Liver (tissue), 9 donors: Measurements from ENCODE around the gene DCX. TPM values are rescaled to one million over a fixed set of nuclear protein-coding genes. Genes with fewer than 3 reads are reported as not detected.

ENCODE experiments used
- DNase-seq: peaks from one replicate; pipeline ENCODE4 v3.0.0-alpha.2; 2017; ENCODE audit warnings: low spot score
- H3K27ac ChIP-seq, 2 donors: one replicate each; pipeline ENCODE4 v1.7.0; 2013; ENCODE audit warnings: inconsistent platforms in 2 of 2, low read length in 2 of 2, control low read depth in 1 of 2, low read depth in 1 of 2, mild to moderate bottlenecking in 1 of 2
- H3K27me3 ChIP-seq, 4 donors: one replicate each; pipeline versions ENCODE4 v1.6.1 to v1.7.0; 2013; ENCODE audit warnings: low read length in 3 of 4, inconsistent platforms in 1 of 4, mild to moderate bottlenecking in 1 of 4, moderate library complexity in 1 of 4; ENCODE audit not compliant: control insufficient read depth in 4 of 4, insufficient read depth in 4 of 4
- H3K36me3 ChIP-seq, 4 donors: one replicate each; pipeline versions ENCODE4 v1.6.1 to v1.7.0; 2013; ENCODE audit warnings: low read length in 3 of 4, mild to moderate bottlenecking in 3 of 4, low read depth in 1 of 4, moderate library complexity in 1 of 4; ENCODE audit not compliant: control insufficient read depth in 4 of 4, insufficient read depth in 3 of 4
- H3K4me1 ChIP-seq, 4 donors: one replicate each; pipeline versions ENCODE4 v1.6.1 to v1.7.0; 2013; ENCODE audit warnings: low read length in 3 of 4, mild to moderate bottlenecking in 3 of 4, moderate library complexity in 1 of 4; ENCODE audit not compliant: control insufficient read depth in 4 of 4, insufficient read depth in 4 of 4
- H3K4me3 ChIP-seq, 3 donors: one replicate each; pipeline versions ENCODE4 v1.6.1 to v1.7.0; 2013; ENCODE audit warnings: low read length in 3 of 3, control low read depth in 1 of 3, low read depth in 1 of 3, mild to moderate bottlenecking in 1 of 3
- H3K9ac ChIP-seq, 2 donors: one replicate each; pipeline ENCODE4 v1.7.0; 2013; ENCODE audit warnings: low read length in 2 of 2, mild to moderate bottlenecking in 2 of 2, moderate library complexity in 2 of 2, control low read depth in 1 of 2, low read depth in 1 of 2
- H3K9me3 ChIP-seq, 4 donors: one replicate each; pipeline versions ENCODE4 v1.6.1 to v1.7.0; 2013; ENCODE audit warnings: low read length in 3 of 4; ENCODE audit not compliant: control insufficient read depth in 4 of 4
- ATF3 ChIP-seq: IDR thresholded peaks from 2 replicates; pipeline ENCODE4 v1.6.1; 2016; ENCODE audit warnings: antibody characterized with exemption
- CTCF ChIP-seq: fragments of 150-350 bp; IDR thresholded peaks from 2 replicates; pipeline ENCODE4 v1.5.1; 2017; ENCODE audit warnings: improper control_type of control experiment, low read depth, low read length; ENCODE audit not compliant: missing input control
- FOXA1 ChIP-seq: IDR thresholded peaks from 2 replicates; pipeline ENCODE4 v1.6.1; 2016; ENCODE audit warnings: antibody characterized with exemption
- GABPA ChIP-seq, 2 donors: IDR thresholded peaks in 1 of 2; conservative IDR thresholded peaks in 1 of 2; 2 replicates each; pipeline ENCODE4 v1.6.1; 2016; ENCODE audit warnings: antibody characterized with exemption in 2 of 2, mild to moderate bottlenecking in 1 of 2, moderate library complexity in 1 of 2
- HNF4A ChIP-seq, 2 donors: conservative IDR thresholded peaks; 2 replicates each; pipeline ENCODE4 v1.6.1; 2016; ENCODE audit warnings: antibody characterized with exemption in 2 of 2, mild to moderate bottlenecking in 2 of 2
- HNF4G ChIP-seq: IDR thresholded peaks from 2 replicates; pipeline ENCODE4 v1.6.1; 2016; ENCODE audit warnings: antibody characterized with exemption
- MAX ChIP-seq: IDR thresholded peaks from 2 replicates; pipeline ENCODE4 v1.6.1; 2016; ENCODE audit warnings: antibody characterized with exemption
- NR2F2 ChIP-seq: IDR thresholded peaks from 2 replicates; pipeline ENCODE4 v1.6.1; 2016; ENCODE audit warnings: antibody characterized with exemption
- RAD21 ChIP-seq, 2 donors: IDR thresholded peaks; 2 replicates each; pipeline ENCODE4 v1.6.1; 2016; ENCODE audit warnings: antibody characterized with exemption in 2 of 2, mild to moderate bottlenecking in 2 of 2
- REST ChIP-seq: IDR thresholded peaks from 2 replicates; pipeline ENCODE4 v1.6.1; 2016; ENCODE audit warnings: antibody characterized with exemption, mild to moderate bottlenecking
- SP1 ChIP-seq: IDR thresholded peaks from 2 replicates; pipeline ENCODE4 v1.6.1; 2018; ENCODE audit warnings: antibody characterized with exemption, mild to moderate bottlenecking
- TAF1 ChIP-seq: conservative IDR thresholded peaks from 2 replicates; pipeline ENCODE4 v1.6.1; 2016; ENCODE audit warnings: antibody characterized with exemption, mild to moderate bottlenecking
- YY1 ChIP-seq: IDR thresholded peaks from 2 replicates; pipeline ENCODE4 v1.6.1; 2016; ENCODE audit warnings: antibody characterized with exemption, mild to moderate bottlenecking
- ZBTB33 ChIP-seq: IDR thresholded peaks from 2 replicates; pipeline ENCODE4 v1.6.1; 2016; ENCODE audit warnings: antibody characterized with exemption
- WGBS: extraction: QIAGEN DNeasy Blood & Tissue Kit; methylation state at CpG from one replicate; pipeline ENCODE4 v1.1.7; 2013; 5-methylcytosine and 5-hydroxymethylcytosine counted together
- polyA plus RNA-seq, 2 donors: library from polyadenylated mRNA; stranded (reverse) in 1 of 2; unstranded in 1 of 2; fragments of 200-250 nt in 1 of 2; fragments of >200 nt in 1 of 2; fragmentation: Nextera tagmentation in 1 of 2; extraction: Ambion mirVana in 1 of 2; gene quantifications; one replicate each; pipeline versions ENCODE4 v1.2.1 to v1.2.3, GENCODE V29; 2013 to 2015
- total RNA-seq, 2 donors: library from RNA; depleted of rRNA; stranded (reverse); fragments of >200 nt; gene quantifications; one replicate each; pipeline ENCODE4 v1.2.3, GENCODE V29; 2014
- donor health status: healthy.
- donor health status: healthy.
- donor health status: healthy.
- donor health status: healthy.
- donor health status: healthy.

DCX gene
- total and polyA plus RNA-seq, 4 donors: 0.01 TPM; not detected in 3

GRCh38 chrX:111365770-111366325 is 46.1 kb downstream of the DCX start:
- WGBS: 84% methylated on average over 2 of the region's 2 CpGs
- no peaks in the 10 kb centered on the region for H3K27me3 ChIP-seq
- TF ChIP-seq TAF1: no peak
- no peak for TF ChIP-seq FOXA1
- TF ChIP-seq SP1: no peak
- H3K36me3 ChIP-seq: no peaks in the 10 kb centered on the region
- H3K9ac ChIP-seq: no peak overlapping the region
- DNase-seq: no peak
- H3K4me1 ChIP-seq: no peaks in the 10 kb centered on the region
- H3K4me3 ChIP-seq: no peak overlapping the region
- H3K9me3 ChIP-seq: no peaks in the 10 kb centered on the region
- no peak overlapping the region for H3K27ac ChIP-seq

- 82% methylated on average over 3 of the region's 3 CpGs for WGBS
- no peaks in the 10 kb centered on the region for H3K27me3 ChIP-seq
- no peak overlapping the region for H3K27ac ChIP-seq
- no peak for TF ChIP-seq HNF4G
- no peak for TF ChIP-seq ZBTB33
- no peak for TF ChIP-seq HNF4A (conservative IDR thresholded peaks at IDR 0.05)
- no peaks in the 10 kb centered on the region for H3K4me1 ChIP-seq
- no peaks in the 10 kb centered on the region for H3K9me3 ChIP-seq
- no peaks in the 10 kb centered on the region for H3K36me3 ChIP-seq
- H3K4me3 ChIP-seq: no peak overlapping the region
- no peak for DNase-seq
- no peak overlapping the region for H3K9ac ChIP-seq
These were observed 48.3 kb downstream of the DCX start for GRCh38 chrX:111363741-111364140.

GRCh38 chrX:111361751-111362150 is 50.2 kb downstream of the DCX start:
- no peak overlapping the region for H3K4me3 ChIP-seq
- 60% methylated on average over 1 of the region's 1 CpG for WGBS
- no peak for TF ChIP-seq GABPA (IDR thresholded peaks at IDR 0.05 in 1 of 2, conservative IDR thresholded peaks at IDR 0.05 in 1 of 2)
- TF ChIP-seq YY1: no peak
- TF ChIP-seq MAX: no peak
- TF ChIP-seq TAF1: no peak
- no peak for TF ChIP-seq ZBTB33
- no peak for TF ChIP-seq CTCF
- no peak for TF ChIP-seq NR2F2
- no peak for TF ChIP-seq HNF4G
- TF ChIP-seq RAD21 (IDR thresholded peaks at IDR 0.05): no peak
- TF ChIP-seq FOXA1: no peak
- no peak for TF ChIP-seq HNF4A (conservative IDR thresholded peaks at IDR 0.05)
- no peak for TF ChIP-seq REST
- no peak for TF ChIP-seq ATF3
- H3K36me3 ChIP-seq: no peaks in the 10 kb centered on the region
- H3K4me1 ChIP-seq: no peaks in the 10 kb centered on the region
- peaks cover 0 to 2% (median 0%) of the 10 kb centered on the region in 4 donors for H3K9me3 ChIP-seq
- DNase-seq: no peak
- no peak overlapping the region for H3K9ac ChIP-seq
- H3K27me3 ChIP-seq: no peaks in the 10 kb centered on the region
- H3K27ac ChIP-seq: no peak overlapping the region
